Endodermal cell (in vitro differentiated cells): ENCODE measurements around the gene ZNF845. TPM values are rescaled to one million over a fixed set of nuclear protein-coding genes. Genes with fewer than 3 reads are reported as not detected.
"Not testable (repeated sequence)": the region's sequence is repeated elsewhere in the genome, so short reads cannot be mapped to it uniquely, and the experiment has no call there.

ENCODE experiments used
- DNase-seq: peaks from one replicate; pipeline ENCODE4 v3.0.0-alpha.2; 2017
- H3K27ac ChIP-seq: 2 replicates; pipeline ENCODE4 v1.5.1; 2013; ENCODE audit warnings: mild to moderate bottlenecking, low read depth, low read length, moderate library complexity
- H3K27me3 ChIP-seq: 2 replicates; pipeline ENCODE4 v1.6.1; 2013; ENCODE audit warnings: mild to moderate bottlenecking, low read length, moderate library complexity; ENCODE audit not compliant: insufficient read depth, control insufficient read depth, poor library complexity, severe bottlenecking
- H3K36me3 ChIP-seq: 2 replicates; pipeline ENCODE4 v1.7.0; 2013; ENCODE audit warnings: mild to moderate bottlenecking, low read length, moderate library complexity; ENCODE audit not compliant: control insufficient read depth, insufficient read depth
- H3K4me1 ChIP-seq: one replicate; pipeline ENCODE4 v1.7.0; 2013; ENCODE audit warnings: low read length; ENCODE audit not compliant: control insufficient read depth, insufficient read depth
- H3K4me3 ChIP-seq: 2 replicates; pipeline ENCODE4 v1.5.1; 2013; ENCODE audit warnings: mild to moderate bottlenecking, low read length, moderate library complexity
- H3K9ac ChIP-seq: 2 replicates; pipeline ENCODE4 v1.6.1; 2013; ENCODE audit warnings: mild to moderate bottlenecking, low read length, moderate library complexity; ENCODE audit not compliant: poor library complexity, severe bottlenecking; ENCODE audit errors: extremely low read depth
- H3K9me3 ChIP-seq: 2 replicates; pipeline ENCODE4 v1.6.1; 2013; ENCODE audit warnings: mild to moderate bottlenecking, low read length, moderate library complexity; ENCODE audit not compliant: control insufficient read depth
- H3K27ac Mint-ChIP-seq: 2 replicates; pipeline ENCODE4 v1.8.0; 2020; ENCODE audit warnings: mixed read lengths
- H3K27me3 Mint-ChIP-seq: 2 replicates; pipeline ENCODE4 v1.8.0; 2021; ENCODE audit warnings: mild to moderate bottlenecking, mixed read lengths; ENCODE audit not compliant: insufficient read depth
- H3K36me3 Mint-ChIP-seq: 2 replicates; pipeline ENCODE4 v1.8.0; 2020; ENCODE audit warnings: low read depth, mixed read lengths
- H3K4me1 Mint-ChIP-seq: 2 replicates; pipeline ENCODE4 v1.8.0; 2020; ENCODE audit warnings: mixed read lengths
- H3K4me3 Mint-ChIP-seq: 2 replicates; pipeline ENCODE4 v1.8.0; 2020; ENCODE audit warnings: mild to moderate bottlenecking, moderate library complexity, mixed read lengths
- H3K9me3 Mint-ChIP-seq: 2 replicates; pipeline ENCODE4 v1.8.0; 2020; ENCODE audit warnings: mild to moderate bottlenecking, mixed read lengths
- CTCF ChIP-seq: fragments of 200-600 bp; sonication (generic); conservative IDR thresholded peaks from 2 replicates; pipeline ENCODE4 v1.5.0; 2021; ENCODE audit warnings: antibody characterized with exemption, mild to moderate bottlenecking
- WGBS, 2 experiments: methylation state at CpG; one replicate each; pipeline versions ENCODE4 v1.1.5 to v1.1.7; 2013; ENCODE audit warnings: missing lambda C conversion rate in 2 of 2, mixed read lengths in 1 of 2; ENCODE audit not compliant: insufficient coverage in 1 of 2, insufficient read length in 1 of 2; 5-methylcytosine and 5-hydroxymethylcytosine counted together
- total RNA-seq, 2 donors: library from RNA; stranded (reverse); fragmentation: NEBNext Ultra II Directional in 1 of 2; extraction: Animal tissue kit (Norgen Biotek cat#: 25700) in 1 of 2; gene quantifications; 2 replicates in 1 of 2; 3 replicates in 1 of 2; pipeline ENCODE4 v1.2.1, GENCODE V29; 2021

Gene ZNF845
- total RNA-seq, 2 donors from 2014 or later = 19.0 to 24.3 TPM

GRCh38 chr19:53355739-53356138, 22.2 kb downstream of the ZNF845 start:
- Mint-ChIP-seq H3K27ac (no peak overlapping the region), H3K27me3 (peaks cover 2% of the 10 kb centered on the region), H3K4me1 (no peaks in the 10 kb centered on the region), H3K36me3 (peaks cover 60% of the 10 kb centered on the region), H3K4me3 (no peak overlapping the region), H3K9me3 (peaks cover 92% of the 10 kb centered on the region)
- no peak for DNase-seq
- TF ChIP-seq CTCF = no peak
- Histone ChIP-seq H3K9ac (no peak overlapping the region), H3K4me3 (peak overlapping the region; percentile 43), H3K4me1 (no peaks in the 10 kb centered on the region), H3K9me3 (peaks cover 68% of the 10 kb centered on the region), H3K36me3 (peaks cover 45% of the 10 kb centered on the region), H3K27me3 (no peaks in the 10 kb centered on the region), H3K27ac (no peak overlapping the region)
- WGBS, 2 experiments = 92% methylated on average over 1 of the region's 1 CpG; no CpG with 5 or more reads in 1 of the 2 experiments

GRCh38 chr19:53357821-53358581, 24.5 kb downstream of the ZNF845 start:
- no peaks in the 10 kb centered on the region for H3K4me1 ChIP-seq
- H3K27ac ChIP-seq = no peak overlapping the region
- H3K36me3 ChIP-seq = peaks cover 22% of the 10 kb centered on the region
- no peak overlapping the region for H3K4me3 ChIP-seq
- no peak overlapping the region for H3K4me3 Mint-ChIP-seq
- TF ChIP-seq CTCF = no peak
- H3K9ac ChIP-seq = no peak overlapping the region
- peaks cover 46% of the 10 kb centered on the region for H3K9me3 ChIP-seq
- no peak for DNase-seq
- peaks cover 70% of the 10 kb centered on the region for H3K9me3 Mint-ChIP-seq
- H3K27ac Mint-ChIP-seq = no peak overlapping the region
- H3K4me1 Mint-ChIP-seq = no peaks in the 10 kb centered on the region
- no peaks in the 10 kb centered on the region for H3K27me3 ChIP-seq
- H3K36me3 Mint-ChIP-seq = peaks cover 37% of the 10 kb centered on the region
- 90 to 92% methylated on average over 12 to 35 of the region's 35 CpGs for WGBS, 2 experiments
- H3K27me3 Mint-ChIP-seq = peaks cover 2% of the 10 kb centered on the region

GRCh38 chr19:53360056-53360455, 26.5 kb downstream of the ZNF845 start:
- H3K27me3 Mint-ChIP-seq, H3K4me3 Mint-ChIP-seq: not testable (repeated sequence)
- 95 to 96% methylated on average over 5 to 8 of the region's 10 CpGs for WGBS, 2 experiments

More at GRCh38 chr19:53360056-53360455, 26.5 kb downstream of the ZNF845 start:
- Mint-ChIP-seq H3K36me3 (peaks cover 19% of the 10 kb centered on the region), H3K4me1 (peaks cover 16% of the 10 kb centered on the region), H3K9me3 (peaks cover 49% of the 10 kb centered on the region)
- H3K27ac Mint-ChIP-seq, H3K4me3 ChIP-seq, DNase-seq, H3K4me1 ChIP-seq, H3K36me3 ChIP-seq, H3K27me3 ChIP-seq, H3K9ac ChIP-seq, H3K27ac ChIP-seq: not testable (repeated sequence)
- peaks cover 25% of the 10 kb centered on the region for H3K9me3 ChIP-seq
